Fibroblast of peridontal ligament (primary cell): ENCODE results near the gene PPFIBP1.
"Not testable (repeated sequence)": the region's sequence is repeated elsewhere in the genome, so short reads cannot be mapped to it uniquely, and the experiment has no call there.

ENCODE experiments used
- DNase-seq: peaks from one replicate; pipeline ENCODE4 v3.0.0-alpha.2; 2010; ENCODE audit errors: extremely low read depth

Gene PPFIBP1

GRCh38 chr12:27627123-27627852 is 103.3 kb downstream of the PPFIBP1 start:
- DNase-seq: peak; percentile 94

GRCh38 chr12:27627853-27628469 is 104.0 kb downstream of the PPFIBP1 start:
- not testable (repeated sequence) for DNase-seq

- DNase-seq: not testable (repeated sequence)
Measured at GRCh38 chr12:27630219-27630618, 106.2 kb downstream of the PPFIBP1 start.

- no peak for DNase-seq
Measured at GRCh38 chr12:27631365-27631764, 107.4 kb downstream of the PPFIBP1 start.

- DNase-seq: no peak
Measured at GRCh38 chr12:27631813-27632491, 107.9 kb downstream of the PPFIBP1 start.

- peak; percentile 90 for DNase-seq
Measured at GRCh38 chr12:27635349-27635972, 111.5 kb downstream of the PPFIBP1 start.

- not testable (repeated sequence) for DNase-seq
Measured at GRCh38 chr12:27636569-27636968, 112.6 kb downstream of the PPFIBP1 start.

GRCh38 chr12:27637524-27637923 is 113.5 kb downstream of the PPFIBP1 start:
- no peak for DNase-seq

- DNase-seq: no peak
Measured at GRCh38 chr12:27639265-27639664, 115.3 kb downstream of the PPFIBP1 start.

GRCh38 chr12:27640566-27641200 is 116.7 kb downstream of the PPFIBP1 start:
- peak; percentile 68 for DNase-seq

- not testable (repeated sequence) for DNase-seq
Measured at GRCh38 chr12:27642361-27642760, 118.4 kb downstream of the PPFIBP1 start.

GRCh38 chr12:27642892-27643291 is 118.9 kb downstream of the PPFIBP1 start:
- DNase-seq: not testable (repeated sequence)

- peak; percentile 78 for DNase-seq
Measured at GRCh38 chr12:27644158-27644845, 120.3 kb downstream of the PPFIBP1 start.

- DNase-seq: no peak
Measured at GRCh38 chr12:27645671-27646070, 121.7 kb downstream of the PPFIBP1 start.

- no peak for DNase-seq
Measured at GRCh38 chr12:27646149-27646548, 122.1 kb downstream of the PPFIBP1 start.

GRCh38 chr12:27650011-27650410 is 126.0 kb downstream of the PPFIBP1 start:
- no peak for DNase-seq

- peak; percentile 21 for DNase-seq
Measured at GRCh38 chr12:27651201-27651600, 127.2 kb downstream of the PPFIBP1 start.

GRCh38 chr12:27652174-27652763 is 128.3 kb downstream of the PPFIBP1 start:
- DNase-seq: peak; percentile 93

GRCh38 chr12:27653661-27654060 is 129.7 kb downstream of the PPFIBP1 start:
- DNase-seq: no peak

- not testable (repeated sequence) for DNase-seq
Measured at GRCh38 chr12:27655476-27655875, 131.5 kb downstream of the PPFIBP1 start.

- no peak for DNase-seq
Measured at GRCh38 chr12:27657296-27657695, 133.3 kb downstream of the PPFIBP1 start.
